ENCODE measurements around the gene KCNG2.

KCNG2 gene

GRCh38 chr18:79771446-79772107, 26.2 kb upstream of the KCNG2 start:
- no peak overlapping the region for H3K4me3 ChIP-seq (ENCODE audit: low read depth, low read length)
- POLR2A ChIA-PET = no interaction called here
- H3K36me3 ChIP-seq (ENCODE audit: control insufficient read depth in 2 of 2, insufficient read depth in 1 of 2, low read length in 2 of 2) = no peaks in the 10 kb centered on the region
- TF ChIP-seq ZNF133 (tag by site-specific recombination; IDR thresholded peaks at IDR 0.05) (no peak), PRDM2 (tag by site-specific recombination; IDR thresholded peaks at IDR 0.05; ENCODE audit: borderline replicate concordance) (no peak), ZNF610 (tag by site-specific recombination; IDR thresholded peaks at IDR 0.05; ENCODE audit: borderline replicate concordance) (no peak), ZNF140 (tag by site-specific recombination; IDR thresholded peaks at IDR 0.05) (no peak), ZNF830 (tag by site-specific recombination; IDR thresholded peaks at IDR 0.05; ENCODE audit: low read depth) (no peak), ZNF335 (tag by site-specific recombination; conservative IDR thresholded peaks at IDR 0.05) (no peak), ZNF707 (tag by site-specific recombination; IDR thresholded peaks at IDR 0.05) (no peak)
- no peaks in the 10 kb centered on the region; the same call in 1 of the 2 replicates for H3K9me3 ChIP-seq (ENCODE audit: control insufficient read depth, insufficient read depth, low read depth, low read length)
- CTCF ChIA-PET = no interaction called here
- no peaks in the 10 kb centered on the region for H3K4me1 ChIP-seq (ENCODE audit: control insufficient read depth, insufficient read depth, low read length)
- no peak overlapping the region for H3K27ac ChIP-seq (ENCODE audit: extremely low read depth, low read depth, low read length)

- no peak overlapping the region for H3K27ac ChIP-seq (ENCODE audit: extremely low read depth, low read depth, low read length)
- H3K4me1 ChIP-seq (ENCODE audit: control insufficient read depth, insufficient read depth, low read length) = no peaks in the 10 kb centered on the region
- TF ChIP-seq ZNF600 (tag by site-specific recombination; IDR thresholded peaks at IDR 0.05) (no peak), ZNF248 (tag by site-specific recombination; IDR thresholded peaks at IDR 0.05) (no peak), ZNF747 (tag by site-specific recombination; IDR thresholded peaks at IDR 0.05) (no peak), ZFP3 (tag by site-specific recombination; IDR thresholded peaks at IDR 0.05; ENCODE audit: low read depth) (no peak), GLI4 (tag by site-specific recombination; IDR thresholded peaks at IDR 0.05) (no peak), REST (tag by site-specific recombination; IDR thresholded peaks at IDR 0.05) (no peak), GLIS1 (tag by site-specific recombination; IDR thresholded peaks at IDR 0.05) (no peak), ZNF175 (tag by site-specific recombination; IDR thresholded peaks at IDR 0.05) (no peak), SALL2 (tag by site-specific recombination; IDR thresholded peaks at IDR 0.05; ENCODE audit: borderline replicate concordance) (no peak), ZNF510 (tag by site-specific recombination; IDR thresholded peaks at IDR 0.05; ENCODE audit: insufficient replicate concordance) (no peak), ZNF274 (IDR thresholded peaks at IDR 0.05; ENCODE audit: low read length) (no peak), ZNF274 (tag by site-specific recombination; IDR thresholded peaks at IDR 0.05; ENCODE audit: borderline replicate concordance) (no peak), ZNF704 (tag by site-specific recombination; IDR thresholded peaks at IDR 0.05) (no peak), ZBTB26 (tag by site-specific recombination; optimal IDR thresholded peaks at IDR 0.05) (no peak), ZNF521 (tag by site-specific recombination; IDR thresholded peaks at IDR 0.05) (no peak)
- POLR2A ChIA-PET = no interaction called here
- no peak overlapping the region for H3K4me3 ChIP-seq (ENCODE audit: low read depth, low read length)
- H3K9me3 ChIP-seq (ENCODE audit: control insufficient read depth, insufficient read depth, low read depth, low read length) = no peaks in the 10 kb centered on the region; the same call in 1 of the 2 replicates
- H3K36me3 ChIP-seq (ENCODE audit: control insufficient read depth in 2 of 2, insufficient read depth in 1 of 2, low read length in 2 of 2) = no peaks in the 10 kb centered on the region
- CTCF ChIA-PET = no interaction called here
These were observed 25.5 kb upstream of the KCNG2 start for GRCh38 chr18:79772108-79772864.
